Hippocampal formation (tissue), 2 donors: ENCODE results near the gene MAP1LC3B.
"Not testable (repeated sequence)": the region's sequence is repeated elsewhere in the genome, so short reads cannot be mapped to it uniquely, and the experiment has no call there.

Experiments
- DNase-seq, 2 donors: peaks; one replicate each; lab custom pipeline; 2025; lab: John Stamatoyannopoulos, UW

The MAP1LC3B gene

DNA sequence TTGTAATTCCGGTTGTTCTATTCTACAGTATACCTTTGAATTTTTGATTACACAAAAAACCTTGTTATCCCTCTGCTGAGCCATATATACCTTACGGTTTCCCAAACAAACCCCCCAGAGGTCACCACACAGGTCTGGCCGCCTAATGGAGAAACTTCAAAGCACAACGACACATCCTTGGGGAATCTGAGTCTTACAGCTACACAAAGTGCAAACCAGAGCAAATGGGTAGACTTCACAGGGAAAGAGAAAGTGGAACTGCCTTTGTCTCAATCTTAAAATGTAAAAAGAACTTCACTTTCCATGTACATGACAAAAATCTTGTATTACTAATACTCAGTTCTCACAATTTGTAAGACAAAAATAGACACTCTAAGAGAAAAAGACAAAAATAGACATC, 11.3 kb upstream of the MAP1LC3B start:
- no peak for DNase-seq

GRCh38 chr16:87382023-87382785, 9.9 kb upstream of the MAP1LC3B start:
- no peak for DNase-seq

GRCh38 chr16:87383505-87384161, 8.5 kb upstream of the MAP1LC3B start, which contains the start of gene FBXO31:
Gene FBXO31, minus strand, starts transcription at chr16:87383776. Its CDS starts 32 bp downstream, at chr16:87383744.
- peak; percentile 85 to 92 for DNase-seq

DNA sequence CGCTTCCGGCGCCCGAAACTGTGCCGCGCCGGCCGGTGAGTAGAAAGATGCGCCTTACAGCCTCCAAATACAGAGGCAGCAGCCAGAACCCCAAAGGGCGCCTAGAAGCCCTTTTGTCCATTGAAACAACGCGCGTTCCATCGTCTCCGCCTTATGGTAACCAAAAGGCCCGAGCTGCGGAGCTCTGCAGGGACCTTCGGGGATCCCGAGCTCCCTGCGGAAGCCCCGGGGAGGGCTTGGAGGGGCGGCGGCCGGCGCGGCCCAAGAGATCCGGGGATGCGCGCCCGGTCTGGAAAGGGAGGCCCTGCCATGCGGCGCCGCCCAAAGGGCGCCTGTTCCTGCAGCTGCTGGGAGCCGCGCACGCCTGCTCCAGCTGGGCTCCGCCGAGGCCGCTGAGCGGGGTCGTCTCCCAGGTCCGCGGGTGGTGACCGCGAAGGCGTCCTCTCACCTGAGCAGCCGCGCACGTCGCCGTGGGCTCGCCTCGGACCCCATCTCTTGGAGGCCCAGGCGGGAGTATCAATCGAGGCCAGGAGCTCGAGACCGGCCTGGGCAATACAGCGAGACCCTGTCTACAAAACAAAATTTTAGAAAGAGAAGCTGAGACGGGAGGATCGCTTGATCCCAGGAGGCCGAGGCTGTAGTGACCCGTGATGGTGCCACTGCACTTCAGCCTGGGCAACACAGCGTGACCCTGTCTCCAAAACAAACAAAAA, 7.8 kb upstream of the MAP1LC3B start:
- DNase-seq: no peak

DNA sequence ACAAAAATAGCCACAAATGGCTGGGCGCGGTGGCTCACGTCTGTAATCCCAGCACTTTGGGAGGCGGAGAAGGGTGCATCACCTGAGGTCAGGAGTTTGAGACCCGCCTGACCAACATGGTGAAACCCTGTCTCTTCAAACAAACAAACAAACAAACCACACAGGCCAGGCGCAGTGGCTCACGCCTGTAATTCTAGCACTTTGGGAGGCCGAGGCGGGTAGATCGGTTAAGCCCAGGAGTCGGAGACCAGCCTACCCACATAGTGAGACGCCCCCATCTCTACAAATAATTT, 7.3 kb upstream of the MAP1LC3B start:
- DNase-seq: not testable (repeated sequence)

GRCh38 chr16:87387942-87388817, 4.0 kb upstream of the MAP1LC3B start:
- peak; percentile 94 to 99 for DNase-seq

GRCh38 chr16:87388818-87389134, 3.4 kb upstream of the MAP1LC3B start:
- no peak for DNase-seq

DNA sequence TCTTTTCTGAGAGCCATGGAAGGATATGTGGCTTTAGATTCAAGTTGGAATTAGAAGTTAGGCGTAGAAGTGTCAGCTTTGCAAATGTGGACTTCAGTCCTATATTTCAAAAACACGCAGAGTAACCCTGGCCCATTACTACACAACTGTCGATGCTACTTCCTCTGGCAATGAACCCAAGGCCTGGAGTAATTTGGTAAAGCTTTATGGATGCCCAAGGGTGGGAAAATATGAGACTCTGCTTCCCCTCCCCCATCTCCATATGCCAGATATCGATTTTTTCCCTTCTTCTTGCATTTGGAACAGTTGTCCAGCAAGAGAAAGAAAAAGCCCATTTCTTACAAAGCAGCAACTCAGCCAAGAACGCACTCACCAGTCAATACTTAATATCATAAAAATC, 2.9 kb upstream of the MAP1LC3B start:
- no peak for DNase-seq

- DNase-seq: not testable (repeated sequence)
Observed at GRCh38 chr16:87389914-87390313, 2.2 kb upstream of the MAP1LC3B start.

DNA sequence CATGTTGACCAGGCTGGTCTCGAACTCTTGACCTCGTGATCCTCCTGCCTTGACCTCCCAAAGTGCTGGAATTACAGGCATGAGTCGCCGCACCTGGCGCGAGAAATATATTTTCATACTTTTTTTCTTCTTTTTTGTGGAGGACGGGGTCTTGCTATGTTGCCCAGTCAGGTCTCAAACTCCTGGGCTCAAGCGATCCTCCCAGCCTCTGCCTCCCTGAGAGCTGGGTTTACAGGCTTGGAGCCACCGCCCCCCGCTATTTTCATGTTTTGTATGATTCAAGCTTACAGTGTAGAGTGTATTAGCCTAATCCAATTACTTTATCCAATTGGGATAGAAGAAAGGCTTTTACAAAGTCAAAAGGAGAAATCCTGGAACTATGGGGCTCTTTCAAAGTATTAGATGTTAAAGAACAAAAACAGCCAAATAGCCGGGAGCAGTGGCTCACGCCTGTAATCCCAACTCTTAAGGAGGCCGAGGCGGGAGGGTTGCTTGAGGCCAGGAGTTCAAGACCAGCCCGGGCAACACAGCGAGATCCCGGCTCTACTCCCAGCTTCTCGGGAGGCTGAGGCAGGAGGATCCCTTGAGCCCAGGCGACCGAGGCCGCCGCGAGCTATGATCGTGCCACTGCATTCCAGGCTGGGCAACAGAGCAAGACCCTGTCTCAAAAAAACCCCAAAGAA, 1.4 kb upstream of the MAP1LC3B start:
- no peak for DNase-seq

DNA sequence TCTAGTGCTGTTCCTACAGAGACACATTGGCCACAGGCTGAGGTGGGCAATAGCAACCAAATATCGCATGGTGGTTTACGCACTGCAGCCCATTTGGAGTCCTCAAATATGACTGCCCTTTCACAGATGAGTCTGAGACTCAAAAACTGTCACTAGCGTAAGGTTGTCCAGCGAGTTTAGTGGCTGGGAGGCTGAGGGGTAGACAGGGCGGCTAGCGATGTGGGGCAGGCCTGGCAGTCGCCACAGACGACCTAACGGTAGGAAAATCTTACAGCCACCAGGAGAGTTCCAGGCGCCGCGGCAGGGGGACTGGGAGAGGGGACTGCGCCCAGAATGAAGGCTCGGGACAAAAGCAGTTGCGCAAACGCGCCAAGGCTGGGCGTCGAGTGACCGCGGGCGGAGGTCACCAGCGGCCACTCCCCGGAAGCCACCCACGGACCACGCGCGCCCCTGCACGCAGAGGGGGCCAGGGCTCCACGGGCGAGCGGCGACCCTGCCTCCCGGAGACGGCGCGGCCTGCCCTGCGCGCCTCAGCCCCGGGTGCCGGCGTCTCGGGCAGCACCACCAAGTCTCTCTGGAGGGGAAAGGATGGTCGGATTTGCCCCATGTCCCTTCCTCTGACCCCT, 699 bp upstream of the MAP1LC3B start:
- DNase-seq: no peak

DNA sequence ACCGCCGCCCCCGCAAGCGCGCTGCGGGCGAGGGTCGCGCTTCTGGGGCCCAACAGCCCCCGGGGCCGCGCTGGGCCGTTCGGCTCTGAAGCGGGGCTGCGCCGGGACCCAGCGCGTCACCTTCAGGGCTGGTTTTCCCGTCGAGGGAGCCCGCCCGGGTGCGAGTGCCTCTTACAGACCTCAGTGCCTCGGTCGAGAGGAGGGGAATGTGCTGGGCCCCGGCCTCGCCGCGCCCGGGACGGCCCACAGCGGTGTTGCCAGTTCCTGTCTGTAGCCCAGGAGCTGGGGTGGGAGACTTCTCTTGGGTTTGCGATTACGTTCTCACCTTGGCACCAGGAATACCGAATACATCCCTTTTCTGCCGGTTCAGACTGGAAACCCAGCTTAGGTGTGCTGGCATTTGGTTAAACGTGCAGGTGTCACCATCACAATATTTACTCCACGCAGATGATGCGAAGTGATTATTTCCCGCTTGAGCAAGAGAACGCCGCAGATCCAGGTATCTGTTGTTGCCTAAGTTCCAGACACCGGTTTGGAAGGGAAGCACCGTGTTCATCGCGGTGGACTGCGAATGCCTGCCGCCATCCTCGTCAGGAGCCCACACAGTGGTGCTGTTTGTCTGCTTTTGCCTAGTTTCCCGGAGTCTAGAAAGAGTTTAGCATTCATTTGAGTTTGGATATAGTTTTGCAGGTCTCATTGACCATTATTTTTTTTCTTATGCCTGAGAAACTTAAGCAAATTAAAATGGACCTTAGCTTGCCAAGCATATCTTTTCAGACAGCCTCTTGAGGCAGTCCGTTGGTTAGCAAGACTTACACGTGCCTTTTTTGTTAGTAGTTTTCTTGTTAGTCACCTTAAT, 914 bp downstream of the MAP1LC3B start:
- DNase-seq: peak; percentile 17 to 54

- DNase-seq: no peak
Observed at GRCh38 chr16:87393680-87394055, 1.5 kb downstream of the MAP1LC3B start.

GRCh38 chr16:87395181-87395842, 3.2 kb downstream of the MAP1LC3B start:
- no peak for DNase-seq

DNA sequence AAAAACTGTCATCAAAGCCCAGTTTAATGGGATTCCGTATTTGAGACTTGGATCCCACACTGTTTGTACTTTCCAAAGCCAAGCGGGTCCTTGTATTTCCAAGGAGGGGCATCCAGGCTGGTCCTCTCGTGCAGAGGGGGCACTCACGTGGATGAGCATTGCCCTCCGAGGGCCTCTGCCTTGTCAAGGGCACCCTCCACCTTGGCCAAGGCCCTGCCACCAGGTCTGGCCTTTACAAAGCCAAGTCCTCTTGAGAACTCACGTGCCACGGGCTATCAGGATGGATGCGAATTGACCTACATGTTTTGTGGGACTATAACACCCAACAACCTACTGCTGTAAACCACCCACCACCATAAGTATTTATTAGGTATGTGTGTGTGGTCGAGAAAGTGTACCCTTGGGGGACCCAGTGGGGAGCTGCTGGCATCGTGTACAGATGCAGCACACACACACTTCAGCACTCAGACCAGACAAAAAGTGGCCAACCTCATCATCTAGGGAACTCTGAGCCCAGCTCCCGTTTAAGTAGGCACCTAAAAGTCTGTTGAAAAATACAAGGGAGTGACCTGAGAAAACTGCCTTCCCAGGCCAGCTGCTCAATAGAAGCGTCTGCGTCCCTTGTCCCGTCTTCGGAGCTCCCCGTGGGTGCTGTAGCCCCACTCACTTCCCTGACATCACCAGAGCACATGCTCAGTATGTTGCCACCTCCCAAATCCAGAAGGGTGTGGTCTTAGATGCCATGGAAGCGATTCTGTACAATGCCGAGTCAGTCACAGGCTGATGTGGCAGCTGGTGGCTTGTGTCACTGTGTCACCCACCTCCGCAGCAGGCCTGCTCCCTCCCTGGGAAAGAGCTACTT, 12.9 kb downstream of the MAP1LC3B start:
- no peak for DNase-seq

DNA sequence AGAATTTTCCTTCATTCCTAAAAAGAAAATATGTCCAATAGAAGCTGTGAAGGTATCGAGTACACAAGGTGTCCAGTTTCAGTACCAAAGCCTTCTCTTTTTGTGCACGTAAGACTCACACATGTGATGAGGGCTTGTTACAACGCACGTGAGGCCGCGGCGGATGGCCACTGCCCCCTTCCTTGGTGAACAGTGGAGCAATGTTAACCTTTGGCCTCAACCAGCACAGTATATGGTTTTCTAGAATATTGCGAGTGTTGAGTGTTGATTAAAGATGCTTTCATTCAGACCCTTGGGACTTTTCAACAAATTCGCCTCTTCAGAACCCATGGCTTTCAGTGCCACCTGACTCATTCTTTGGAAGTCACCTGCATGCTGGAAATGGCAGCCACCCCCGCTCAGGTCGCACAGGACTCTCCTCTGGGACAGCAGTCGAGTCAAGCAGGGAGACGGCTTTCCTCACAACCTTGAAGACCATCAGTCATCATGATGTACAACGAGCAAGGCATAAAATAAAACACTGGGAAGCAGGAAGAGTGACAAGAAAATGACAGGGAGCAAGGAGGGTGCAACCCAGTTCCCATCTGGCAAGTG, 14.5 kb downstream of the MAP1LC3B start:
- no peak for DNase-seq

DNA sequence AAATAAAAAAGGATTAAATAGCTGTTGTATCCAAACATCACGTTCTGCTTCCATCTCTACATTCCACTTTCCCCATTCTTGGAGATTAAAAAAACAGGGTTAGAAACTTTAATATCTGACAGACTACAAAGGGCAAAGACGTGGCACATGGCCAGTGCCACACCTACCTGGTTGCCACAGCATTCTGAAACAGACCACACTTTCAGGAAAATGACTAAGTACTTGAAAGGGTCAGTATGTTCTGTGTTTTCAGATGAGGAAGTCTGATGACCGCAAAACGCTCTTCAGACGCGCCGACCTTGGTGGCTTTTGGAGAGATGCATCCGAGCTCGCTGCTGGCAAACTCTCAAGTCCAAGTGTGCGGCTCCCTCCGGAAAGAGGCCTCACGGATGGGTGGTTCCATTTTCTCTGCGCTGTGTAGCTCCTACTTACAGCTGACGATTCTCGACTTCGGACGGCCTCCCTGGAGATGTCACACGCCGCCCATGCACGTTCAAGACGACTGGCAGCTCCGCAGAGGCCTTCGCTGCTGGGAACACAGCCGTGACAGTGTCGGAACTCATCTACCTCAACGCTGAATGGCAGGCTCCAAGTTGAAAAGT, 15.5 kb downstream of the MAP1LC3B start:
- no peak for DNase-seq

GRCh38 chr16:87409153-87409552, 17.0 kb downstream of the MAP1LC3B start:
- DNase-seq: no peak
